HG03064 (cell line): ENCODE data around the gene SRPRA.
A peak's percentile ranks its signal among the peaks of the same experiment; 100 is the strongest.
"Not testable (repeated sequence)": the region's sequence is repeated elsewhere in the genome, so short reads cannot be mapped to it uniquely, and the experiment has no call there.

ENCODE experiments used
- ATAC-seq: cut with Tn5 transposase; IDR thresholded peaks from one replicate; pipeline ENCODE4 v1.9.1; 2021; ENCODE audit warnings: low read depth; ENCODE audit not compliant: unreplicated experiment

SRPRA gene

GRCh38 chr11:126288237-126288636, 19.5 kb upstream of the SRPRA start:
- no peak for ATAC-seq

GRCh38 chr11:126284829-126285228, 16.1 kb upstream of the SRPRA start:
- no peak for ATAC-seq

GRCh38 chr11:126282736-126283591, 14.3 kb upstream of the SRPRA start, which contains the start of gene TIRAP:
Gene TIRAP (plus strand): TSS chr11:126283093. CDS start chr11:126290895, 7,802 bp downstream.
- ATAC-seq, result peak; percentile 65

GRCh38 chr11:126282361-126282735, 13.7 kb upstream of the SRPRA start:
- ATAC-seq, result no peak

- no peak for ATAC-seq
Measured at GRCh38 chr11:126281666-126282175, 13.0 kb upstream of the SRPRA start.

- no peak for ATAC-seq
Measured at GRCh38 chr11:126281245-126281644, 12.6 kb upstream of the SRPRA start.

- ATAC-seq, result no peak
Measured at GRCh38 chr11:126280595-126280994, 11.9 kb upstream of the SRPRA start.

GRCh38 chr11:126279191-126279590, 10.5 kb upstream of the SRPRA start:
- no peak for ATAC-seq

GRCh38 chr11:126277780-126278179, 9.1 kb upstream of the SRPRA start:
- no peak for ATAC-seq

- no peak for ATAC-seq
Measured at GRCh38 chr11:126277322-126277721, 8.6 kb upstream of the SRPRA start.

- ATAC-seq, result no peak
Measured at GRCh38 chr11:126268361-126268707, 361 bp downstream of the SRPRA start.

- ATAC-seq, result no peak
Measured at GRCh38 chr11:126267650-126268049, 1.0 kb downstream of the SRPRA start.

- ATAC-seq, result no peak
Measured at GRCh38 chr11:126265811-126266210, 2.9 kb downstream of the SRPRA start.

- ATAC-seq, result no peak
Measured at GRCh38 chr11:126263489-126263888, 5.2 kb downstream of the SRPRA start.

- ATAC-seq, result no peak
Measured at GRCh38 chr11:126262216-126262615, 6.5 kb downstream of the SRPRA start.

- no peak for ATAC-seq
Measured at GRCh38 chr11:126257764-126258163, 10.9 kb downstream of the SRPRA start.

GRCh38 chr11:126257144-126257543, 11.6 kb downstream of the SRPRA start:
- ATAC-seq, result no peak

GRCh38 chr11:126256216-126256615, 12.5 kb downstream of the SRPRA start:
- ATAC-seq, result no peak

GRCh38 chr11:126255507-126255906, 13.2 kb downstream of the SRPRA start:
- ATAC-seq, result not testable (repeated sequence)

- ATAC-seq, result no peak
Measured at GRCh38 chr11:126254819-126255218, 13.9 kb downstream of the SRPRA start.

- no peak for ATAC-seq
Measured at GRCh38 chr11:126253265-126253664, 15.4 kb downstream of the SRPRA start.

GRCh38 chr11:126246636-126247035, 22.1 kb downstream of the SRPRA start:
- ATAC-seq, result no peak
